ENCODE results near the gene IFNB1.

The IFNB1 gene

GRCh38 chr9:21039302-21039701 lies 38.4 kb downstream of the IFNB1 start:
- Mint-ChIP-seq H3K4me3 (peak overlapping the region; percentile 4), H3K36me3 (ENCODE audit: low read depth) (peaks cover 7% of the 10 kb centered on the region), H3K4me1 (ENCODE audit: low read depth) (peaks cover 7% of the 10 kb centered on the region), H3K27ac (peak overlapping the region; percentile 57), H3K9me3 (no peaks in the 10 kb centered on the region), H3K27me3 (ENCODE audit: low read depth) (peaks cover 6% of the 10 kb centered on the region)

- H3K27me3 Mint-ChIP-seq (ENCODE audit: low read depth): peaks cover 3% of the 10 kb centered on the region
- H3K36me3 Mint-ChIP-seq (ENCODE audit: low read depth): peaks cover 15% of the 10 kb centered on the region
- no peaks in the 10 kb centered on the region for H3K9me3 Mint-ChIP-seq
- peaks cover 14% of the 10 kb centered on the region for H3K4me1 Mint-ChIP-seq (ENCODE audit: low read depth)
- H3K27ac Mint-ChIP-seq: no peak overlapping the region
- H3K4me3 Mint-ChIP-seq: no peak overlapping the region
Measured at GRCh38 chr9:21037278-21037677, 40.5 kb downstream of the IFNB1 start.

- Mint-ChIP-seq H3K27me3 (ENCODE audit: low read depth) (peaks cover 3% of the 10 kb centered on the region), H3K36me3 (ENCODE audit: low read depth) (peaks cover 20% of the 10 kb centered on the region), H3K9me3 (no peaks in the 10 kb centered on the region), H3K27ac (peak overlapping the region; percentile 70), H3K4me1 (ENCODE audit: low read depth) (peaks cover 11% of the 10 kb centered on the region), H3K4me3 (peak overlapping the region; percentile 63)
Measured at GRCh38 chr9:21031808-21032183, 45.9 kb downstream of the IFNB1 start.

- peak within 1 kb of the TSS; percentile 69 for H3K4me3 Mint-ChIP-seq
Measured at GRCh38 chr9:21031091-21031807, 46.5 kb downstream of the IFNB1 start, which contains the start of gene HACD4. Gene HACD4 (minus strand): TSS chr9:21031640. CDS start chr9:21031590, 50 bp downstream.

GRCh38 chr9:21030389-21031035 lies 47.2 kb downstream of the IFNB1 start:
- H3K9me3 Mint-ChIP-seq: no peaks in the 10 kb centered on the region
- peaks cover 3% of the 10 kb centered on the region for H3K27me3 Mint-ChIP-seq (ENCODE audit: low read depth)
- peaks cover 11% of the 10 kb centered on the region for H3K4me1 Mint-ChIP-seq (ENCODE audit: low read depth)
- no peak overlapping the region for H3K4me3 Mint-ChIP-seq
- H3K36me3 Mint-ChIP-seq (ENCODE audit: low read depth): peaks cover 30% of the 10 kb centered on the region
- H3K27ac Mint-ChIP-seq: no peak overlapping the region

More at GRCh38 chr9:21031091-21031807, 46.5 kb downstream of the IFNB1 start, which contains the start of gene HACD4:
- H3K9me3 Mint-ChIP-seq: no peaks in the 10 kb centered on the region
- H3K27me3 Mint-ChIP-seq (ENCODE audit: low read depth): peaks cover 3% of the 10 kb centered on the region
- peaks cover 11% of the 10 kb centered on the region for H3K4me1 Mint-ChIP-seq (ENCODE audit: low read depth)
- peak within 1 kb of the TSS; percentile 70 for H3K27ac Mint-ChIP-seq
- H3K36me3 Mint-ChIP-seq (ENCODE audit: low read depth): peaks cover 23% of the 10 kb centered on the region

GRCh38 chr9:21029661-21030060 lies 48.1 kb downstream of the IFNB1 start:
- Mint-ChIP-seq H3K27ac (no peak overlapping the region), H3K4me1 (ENCODE audit: low read depth) (peaks cover 11% of the 10 kb centered on the region), H3K4me3 (no peak overlapping the region), H3K9me3 (no peaks in the 10 kb centered on the region), H3K36me3 (ENCODE audit: low read depth) (peaks cover 30% of the 10 kb centered on the region), H3K27me3 (ENCODE audit: low read depth) (peaks cover 3% of the 10 kb centered on the region)

GRCh38 chr9:21028466-21028865 lies 49.3 kb downstream of the IFNB1 start:
- H3K4me3 Mint-ChIP-seq: no peak overlapping the region
- peaks cover 27% of the 10 kb centered on the region for H3K36me3 Mint-ChIP-seq (ENCODE audit: low read depth)
- H3K4me1 Mint-ChIP-seq (ENCODE audit: low read depth): peaks cover 13% of the 10 kb centered on the region
- no peaks in the 10 kb centered on the region for H3K9me3 Mint-ChIP-seq
- no peaks in the 10 kb centered on the region for H3K27me3 Mint-ChIP-seq (ENCODE audit: low read depth)
- no peak overlapping the region for H3K27ac Mint-ChIP-seq

GRCh38 chr9:21027295-21027694 lies 50.4 kb downstream of the IFNB1 start:
- Mint-ChIP-seq H3K4me1 (ENCODE audit: low read depth) (peaks cover 6% of the 10 kb centered on the region), H3K36me3 (ENCODE audit: low read depth) (peaks cover 27% of the 10 kb centered on the region), H3K4me3 (no peak overlapping the region), H3K27ac (no peak overlapping the region), H3K9me3 (no peaks in the 10 kb centered on the region), H3K27me3 (ENCODE audit: low read depth) (no peaks in the 10 kb centered on the region)

Measured in T-helper 1 cell treated with Interleukin-12 subunit alpha and Interleukin-12 subunit beta and Interleukin-4 antibody, amounts not matched to agents 30 μg/mL and 1 μg/mL, for 36 hours (primary cell).